ENCODE measurements around the gene TESMIN.

TESMIN gene

GRCh38 chr11:68710409-68710808 is 40.9 kb downstream of the TESMIN start:
- ChIA-PET POLR2A (no interaction called here), CTCF (no interaction called here)
- no peak overlapping the region for H3K4me3 ChIP-seq (ENCODE audit: low read depth, low read length)
- DNase-seq (ENCODE audit: low read depth, low spot score) = no peak
- TF ChIP-seq CTCF (IDR thresholded peaks at IDR 0.05; ENCODE audit: insufficient read depth, low read length, missing control alignments) = no peak

- TF ChIP-seq CTCF (IDR thresholded peaks at IDR 0.05; ENCODE audit: insufficient read depth, low read length, missing control alignments) = no peak
- H3K4me3 ChIP-seq (ENCODE audit: low read depth, low read length) = no peak overlapping the region
- no peak for DNase-seq (ENCODE audit: low read depth, low spot score)
- CTCF ChIA-PET = no interaction called here
- POLR2A ChIA-PET = no interaction called here
Measured at GRCh38 chr11:68709062-68709461, 42.3 kb downstream of the TESMIN start.

GRCh38 chr11:68707527-68707926 is 43.8 kb downstream of the TESMIN start:
- no peak overlapping the region for H3K4me3 ChIP-seq (ENCODE audit: low read depth, low read length)
- DNase-seq (ENCODE audit: low read depth, low spot score) = no peak
- POLR2A ChIA-PET = no interaction called here
- TF ChIP-seq CTCF (IDR thresholded peaks at IDR 0.05; ENCODE audit: insufficient read depth, low read length, missing control alignments) = no peak
- CTCF ChIA-PET = no interaction called here

DNA sequence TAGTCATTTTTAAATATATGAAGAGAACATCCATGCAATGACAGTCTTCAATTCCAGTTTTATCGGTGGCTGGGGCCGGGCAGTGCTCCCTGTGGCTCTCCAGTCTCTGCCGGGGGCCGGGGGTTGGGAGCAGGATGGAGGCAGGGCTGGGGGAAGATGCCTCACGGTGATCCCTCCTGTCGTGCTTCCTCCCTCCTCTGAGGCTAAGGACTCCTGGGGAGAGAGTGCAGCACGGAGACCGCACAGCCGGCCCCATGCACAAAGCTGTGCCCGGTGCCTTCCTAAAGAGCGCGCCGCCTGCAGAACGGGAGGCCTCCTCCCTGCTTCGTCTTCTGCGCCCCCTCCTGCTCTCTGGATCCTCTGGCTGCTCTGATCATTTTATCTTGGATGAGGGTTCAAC is 46.4 kb downstream of the TESMIN start:
- no peak for TF ChIP-seq CTCF (IDR thresholded peaks at IDR 0.05; ENCODE audit: insufficient read depth, low read length, missing control alignments)
- no peak for DNase-seq (ENCODE audit: low read depth, low spot score)
- ChIA-PET POLR2A (no interaction called here), CTCF (no interaction called here)
- H3K4me3 ChIP-seq (ENCODE audit: low read depth, low read length) = no peak overlapping the region

DNA sequence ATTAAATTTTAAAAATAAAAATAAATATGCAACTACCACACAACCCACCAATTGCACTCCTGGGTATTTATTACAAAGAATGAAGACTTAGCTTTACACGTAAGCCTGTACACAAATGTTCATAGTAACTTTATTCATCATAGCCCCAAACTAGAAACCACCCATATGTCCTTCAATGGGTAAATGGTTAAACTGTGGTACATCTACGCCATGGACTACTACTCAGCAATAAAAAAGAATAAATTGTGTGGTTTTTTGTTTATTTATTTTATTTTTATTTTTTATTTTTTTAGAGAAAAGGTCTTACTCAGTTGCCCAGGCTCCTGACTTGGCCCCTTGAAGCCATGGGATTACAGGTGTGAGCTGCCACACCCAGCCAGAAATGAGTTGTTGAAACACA is 52.3 kb downstream of the TESMIN start:
- no peak overlapping the region for H3K4me3 ChIP-seq (ENCODE audit: low read depth, low read length)
- ChIA-PET POLR2A (no interaction called here), CTCF (no interaction called here)
- no peak for DNase-seq (ENCODE audit: low read depth, low spot score)
- TF ChIP-seq CTCF (IDR thresholded peaks at IDR 0.05; ENCODE audit: insufficient read depth, low read length, missing control alignments) = no peak

GRCh38 chr11:68695531-68695930 is 55.8 kb downstream of the TESMIN start:
- ChIA-PET POLR2A (no interaction called here), CTCF (no interaction called here)
- no peak for TF ChIP-seq CTCF (IDR thresholded peaks at IDR 0.05; ENCODE audit: insufficient read depth, low read length, missing control alignments)
- DNase-seq (ENCODE audit: low read depth, low spot score) = no peak
- no peak overlapping the region for H3K4me3 ChIP-seq (ENCODE audit: low read depth, low read length)

Measured in AG04449 (cell line).